GM18909 (cell line): ENCODE results near the gene GFPT1.
"Not testable (repeated sequence)": the region's sequence is repeated elsewhere in the genome, so short reads cannot be mapped to it uniquely, and the experiment has no call there.

Source experiments
- ATAC-seq: cut with Tn5 transposase; IDR thresholded peaks from one replicate; pipeline ENCODE4 v1.9.1; 2021; ENCODE audit warnings: mild to moderate bottlenecking; ENCODE audit not compliant: unreplicated experiment, poor library complexity

GFPT1 gene

GRCh38 chr2:69385443-69386151 is 1.4 kb downstream of the GFPT1 start:
- ATAC-seq, result no peak

GRCh38 chr2:69384618-69385081 is 2.4 kb downstream of the GFPT1 start:
- ATAC-seq, result no peak

- no peak for ATAC-seq
Observed at GRCh38 chr2:69383176-69383812, 3.7 kb downstream of the GFPT1 start.

GRCh38 chr2:69382547-69382946 is 4.5 kb downstream of the GFPT1 start:
- no peak for ATAC-seq

- ATAC-seq, result no peak
Observed at GRCh38 chr2:69381337-69381737, 5.7 kb downstream of the GFPT1 start.

- no peak for ATAC-seq
Observed at GRCh38 chr2:69380072-69380917, 6.7 kb downstream of the GFPT1 start.

- no peak for ATAC-seq
Observed at GRCh38 chr2:69376403-69376802, 10.6 kb downstream of the GFPT1 start.

GRCh38 chr2:69375494-69376353 is 11.3 kb downstream of the GFPT1 start:
- no peak for ATAC-seq

GRCh38 chr2:69372767-69373166 is 14.3 kb downstream of the GFPT1 start:
- no peak for ATAC-seq

- ATAC-seq, result no peak
Observed at GRCh38 chr2:69369802-69370201, 17.2 kb downstream of the GFPT1 start.

GRCh38 chr2:69368588-69368987 is 18.4 kb downstream of the GFPT1 start:
- ATAC-seq, result no peak

GRCh38 chr2:69359371-69359770 is 27.7 kb downstream of the GFPT1 start:
- ATAC-seq, result no peak

GRCh38 chr2:69358914-69359313 is 28.1 kb downstream of the GFPT1 start:
- no peak for ATAC-seq

GRCh38 chr2:69356471-69356870 is 30.6 kb downstream of the GFPT1 start:
- no peak for ATAC-seq

GRCh38 chr2:69354976-69355375 is 32.1 kb downstream of the GFPT1 start:
- ATAC-seq, result not testable (repeated sequence)

GRCh38 chr2:69353360-69353759 is 33.7 kb downstream of the GFPT1 start:
- ATAC-seq, result no peak

GRCh38 chr2:69348781-69349180 is 38.2 kb downstream of the GFPT1 start:
- no peak for ATAC-seq

- ATAC-seq, result peak; percentile 74
Observed at GRCh38 chr2:69345434-69345833, 41.6 kb downstream of the GFPT1 start.

GRCh38 chr2:69344305-69344704 is 42.7 kb downstream of the GFPT1 start:
- no peak for ATAC-seq

- no peak for ATAC-seq
Observed at GRCh38 chr2:69340101-69340775, 46.8 kb downstream of the GFPT1 start.
